Measurements from ENCODE around the gene KIAA1671. TPM values are rescaled to one million over a fixed set of nuclear protein-coding genes. Genes with fewer than 3 reads are reported as not detected.

KIAA1671 gene
- polyA plus RNA-seq, 1 donor (not counting 4 experiments of a cell fraction or from before 2014, with no cell fraction given), result 17.4 TPM

GRCh38 chr22:25182131-25183110 is 229.9 kb downstream of the KIAA1671 start:
- TF ChIP-seq EZH2 (IDR thresholded peaks at IDR 0.05; ENCODE audit: low read length), result no peak
- TF ChIP-seq CTCF (optimal IDR thresholded peaks at IDR 0.05 in 1 of 3, IDR thresholded peaks at IDR 0.05 in 1 of 3, conservative IDR thresholded peaks at IDR 0.05 in 1 of 3; ENCODE audit: extremely low read depth in 1 of 3, insufficient read depth in 2 of 3, low read length in 3 of 3), result no peak
- dilution Hi-C loops (cut with MboI; ENCODE audit: extremely low pct_ligation_motif_present, low sequenced_read_pairs), result no loop called here
- H4K20me1 ChIP-seq (ENCODE audit: control insufficient read depth, extremely low read depth, insufficient read depth, low read length), result no peaks in the 10 kb centered on the region
- no peaks in the 10 kb centered on the region for H3K9me1 ChIP-seq (ENCODE audit: control insufficient read depth, extremely low read depth, insufficient read depth, low read length)
- H3K9ac ChIP-seq (ENCODE audit: control insufficient read depth, extremely low read depth, insufficient read depth, low read length), result no peak overlapping the region
- H3K4me3 ChIP-seq (ENCODE audit: control insufficient read depth in 2 of 3, extremely low read depth in 1 of 3, insufficient read depth in 2 of 3, low read depth in 1 of 3, low read length in 3 of 3), result no peak overlapping the region
- no peaks in the 10 kb centered on the region for H3K79me2 ChIP-seq (ENCODE audit: control insufficient read depth, insufficient read depth, low read length)
- H3K4me1 ChIP-seq (ENCODE audit: control insufficient read depth, extremely low read depth, insufficient read depth, low read length), result no peaks in the 10 kb centered on the region
- H3K4me2 ChIP-seq (ENCODE audit: control insufficient read depth, extremely low read depth, insufficient read depth, low read depth, low read length), result no peak overlapping the region
- H3K27ac ChIP-seq (ENCODE audit: control insufficient read depth, insufficient read depth, low read length), result no peak overlapping the region
- no peak for DNase-seq (ENCODE audit: low read depth, low spot score)
- no peak for FAIRE-seq
- H3K27me3 ChIP-seq (ENCODE audit: control insufficient read depth, extremely low read depth, insufficient read depth, low read length), result no peaks in the 10 kb centered on the region
- H2AFZ ChIP-seq (ENCODE audit: control insufficient read depth, low read length), result no peak overlapping the region
- H3K36me3 ChIP-seq (ENCODE audit: control insufficient read depth in 2 of 2, extremely low read depth in 1 of 2, insufficient read depth in 2 of 2, low read length in 2 of 2), result peaks cover 16% of the 10 kb centered on the region in 2 experiments
- H3K9me3 ChIP-seq (ENCODE audit: control insufficient read depth, low read depth, low read length), result no peaks in the 10 kb centered on the region

GRCh38 chr22:25183949-25184619 is 231.6 kb downstream of the KIAA1671 start:
- Histone ChIP-seq H2AFZ (ENCODE audit: control insufficient read depth, low read length) (no peak overlapping the region), H4K20me1 (ENCODE audit: control insufficient read depth, extremely low read depth, insufficient read depth, low read length) (no peaks in the 10 kb centered on the region), H3K9me1 (ENCODE audit: control insufficient read depth, extremely low read depth, insufficient read depth, low read length) (no peaks in the 10 kb centered on the region), H3K4me3 (ENCODE audit: control insufficient read depth in 2 of 3, extremely low read depth in 1 of 3, insufficient read depth in 2 of 3, low read depth in 1 of 3, low read length in 3 of 3) (no peak overlapping the region), H3K27ac (ENCODE audit: control insufficient read depth, insufficient read depth, low read length) (no peak overlapping the region), H3K4me2 (ENCODE audit: control insufficient read depth, extremely low read depth, insufficient read depth, low read depth, low read length) (no peak overlapping the region), H3K9me3 (ENCODE audit: control insufficient read depth, low read depth, low read length) (no peaks in the 10 kb centered on the region), H3K9ac (ENCODE audit: control insufficient read depth, extremely low read depth, insufficient read depth, low read length) (no peak overlapping the region), H3K79me2 (ENCODE audit: control insufficient read depth, insufficient read depth, low read length) (no peaks in the 10 kb centered on the region), H3K27me3 (ENCODE audit: control insufficient read depth, extremely low read depth, insufficient read depth, low read length) (no peaks in the 10 kb centered on the region), H3K4me1 (ENCODE audit: control insufficient read depth, extremely low read depth, insufficient read depth, low read length) (no peaks in the 10 kb centered on the region), H3K36me3 (ENCODE audit: control insufficient read depth in 2 of 2, extremely low read depth in 1 of 2, insufficient read depth in 2 of 2, low read length in 2 of 2) (peaks cover 10 to 16% of the 10 kb centered on the region in 2 experiments)
- no peak for DNase-seq (ENCODE audit: low read depth, low spot score)
- dilution Hi-C loops (cut with MboI; ENCODE audit: extremely low pct_ligation_motif_present, low sequenced_read_pairs), result no loop called here
- no peak for TF ChIP-seq EZH2 (IDR thresholded peaks at IDR 0.05; ENCODE audit: low read length)
- no peak for TF ChIP-seq CTCF (optimal IDR thresholded peaks at IDR 0.05 in 1 of 3, IDR thresholded peaks at IDR 0.05 in 1 of 3, conservative IDR thresholded peaks at IDR 0.05 in 1 of 3; ENCODE audit: extremely low read depth in 1 of 3, insufficient read depth in 2 of 3, low read length in 3 of 3)
- FAIRE-seq, result no peak

Data from keratinocyte (primary cell).